ENCODE results near the gene EPC2. TPM values are rescaled to one million over a fixed set of nuclear protein-coding genes. Genes with fewer than 3 reads are reported as not detected.

EPC2 gene
- total RNA-seq, 1 experiment from 2014 or later, result 19.6 TPM

DNA sequence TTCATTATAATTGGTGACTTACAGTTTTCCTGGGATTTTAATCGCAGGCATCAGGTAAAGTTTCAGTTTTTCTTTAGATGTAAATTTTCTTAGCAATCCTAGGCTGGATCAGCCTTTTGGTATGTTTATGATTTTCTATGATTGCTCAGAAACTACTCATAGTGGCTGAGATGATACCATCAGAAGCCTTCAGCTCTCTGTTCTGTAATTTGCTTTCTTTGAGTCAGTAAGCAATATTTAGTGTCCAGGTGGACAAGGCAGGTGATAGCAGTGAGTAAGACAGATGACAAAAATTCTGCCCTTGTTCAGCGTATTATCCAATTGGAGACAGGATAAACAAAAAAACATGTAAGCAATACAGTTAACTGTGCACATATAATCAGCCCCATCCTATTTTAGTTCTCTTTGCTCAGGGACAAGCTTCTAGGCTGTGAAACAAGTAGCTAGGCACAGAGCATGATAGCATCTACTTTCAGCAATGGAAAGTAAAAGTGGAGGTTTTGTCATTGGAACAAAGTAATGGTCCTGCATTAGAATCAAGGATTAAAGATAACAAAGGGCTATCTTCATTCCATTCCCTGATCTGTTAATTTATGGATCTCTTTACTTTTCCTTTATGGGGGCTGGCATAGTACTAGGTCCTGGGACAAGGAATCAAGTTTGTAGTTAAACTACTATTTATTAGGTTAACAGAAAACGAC is 100.8 kb downstream of the EPC2 start:
- H4K20me1 ChIP-seq (ENCODE audit: insufficient read depth), result no peaks in the 10 kb centered on the region
- no peaks in the 10 kb centered on the region for H3K36me3 ChIP-seq (ENCODE audit: control insufficient read depth in 1 of 2, insufficient read depth in 2 of 2, low read length in 2 of 2)
- no peak overlapping the region for H3K4me2 ChIP-seq (ENCODE audit: low read length)
- ChIA-PET RAD21 (ENCODE audit: low non-redundant PET in 1 of 2, low total read pairs in 2 of 2, uncharacterized antibody in 2 of 2, unreplicated experiment in 2 of 2) (no interaction called here), POLR2A (no interaction called here), CTCF (no interaction called here)
- TF ChIP-seq TCF7L2 (IDR thresholded peaks at IDR 0.05; ENCODE audit: borderline replicate concordance, extremely low read depth, insufficient read depth, insufficient read length) (no peak), JUND (IDR thresholded peaks at IDR 0.05) (no peak), ZFX (IDR thresholded peaks at IDR 0.05) (no peak), CEBPB (IDR thresholded peaks at IDR 0.05; ENCODE audit: low read depth) (no peak), ZNF274 (IDR thresholded peaks at IDR 0.05; ENCODE audit: low read depth, low read length) (no peak), FOSL1 (IDR thresholded peaks at IDR 0.05; ENCODE audit: low read depth) (no peak), SP1 (IDR thresholded peaks at IDR 0.05; ENCODE audit: low read depth) (no peak), YY1 (IDR thresholded peaks at IDR 0.05; ENCODE audit: extremely low read depth, insufficient replicate concordance, low read depth, low read length) (no peak), CBX3 (IDR thresholded peaks at IDR 0.05; ENCODE audit: low read depth) (no peak), ELF1 (IDR thresholded peaks at IDR 0.05; ENCODE audit: borderline replicate concordance, low read depth) (no peak), MAX (IDR thresholded peaks at IDR 0.05) (no peak), EZH2phosphoT487 (IDR thresholded peaks at IDR 0.05; ENCODE audit: borderline replicate concordance) (no peak), EZH2 (IDR thresholded peaks at IDR 0.05) (no peak), REST (IDR thresholded peaks at IDR 0.05; ENCODE audit: low read depth) (no peak), SIN3A (IDR thresholded peaks at IDR 0.05; ENCODE audit: low read depth) (no peak), RAD21 (IDR thresholded peaks at IDR 0.05; ENCODE audit: low read depth) (no peak), SRF (IDR thresholded peaks at IDR 0.05; ENCODE audit: low read depth) (no peak)
- TF ChIP-seq, protein P1, sequence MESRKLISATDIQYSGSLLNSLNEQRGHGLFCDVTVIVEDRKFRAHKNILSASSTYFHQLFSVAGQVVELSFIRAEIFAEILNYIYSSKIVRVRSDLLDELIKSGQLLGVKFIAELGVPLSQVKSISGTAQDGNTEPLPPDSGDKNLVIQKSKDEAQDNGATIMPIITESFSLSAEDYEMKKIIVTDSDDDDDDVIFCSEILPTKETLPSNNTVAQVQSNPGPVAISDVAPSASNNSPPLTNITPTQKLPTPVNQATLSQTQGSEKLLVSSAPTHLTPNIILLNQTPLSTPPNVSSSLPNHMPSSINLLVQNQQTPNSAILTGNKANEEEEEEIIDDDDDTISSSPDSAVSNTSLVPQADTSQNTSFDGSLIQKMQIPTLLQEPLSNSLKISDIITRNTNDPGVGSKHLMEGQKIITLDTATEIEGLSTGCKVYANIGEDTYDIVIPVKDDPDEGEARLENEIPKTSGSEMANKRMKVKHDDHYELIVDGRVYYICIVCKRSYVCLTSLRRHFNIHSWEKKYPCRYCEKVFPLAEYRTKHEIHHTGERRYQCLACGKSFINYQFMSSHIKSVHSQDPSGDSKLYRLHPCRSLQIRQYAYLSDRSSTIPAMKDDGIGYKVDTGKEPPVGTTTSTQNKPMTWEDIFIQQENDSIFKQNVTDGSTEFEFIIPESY (IDR thresholded peaks at IDR 0.05; ENCODE audit: extremely low read depth, insufficient replicate concordance, low read length), result no peak
- TF ChIP-seq, protein P2, sequence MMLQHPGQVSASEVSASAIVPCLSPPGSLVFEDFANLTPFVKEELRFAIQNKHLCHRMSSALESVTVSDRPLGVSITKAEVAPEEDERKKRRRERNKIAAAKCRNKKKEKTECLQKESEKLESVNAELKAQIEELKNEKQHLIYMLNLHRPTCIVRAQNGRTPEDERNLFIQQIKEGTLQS (IDR thresholded peaks at IDR 0.05), result no peak
- TF ChIP-seq, protein P3, sequence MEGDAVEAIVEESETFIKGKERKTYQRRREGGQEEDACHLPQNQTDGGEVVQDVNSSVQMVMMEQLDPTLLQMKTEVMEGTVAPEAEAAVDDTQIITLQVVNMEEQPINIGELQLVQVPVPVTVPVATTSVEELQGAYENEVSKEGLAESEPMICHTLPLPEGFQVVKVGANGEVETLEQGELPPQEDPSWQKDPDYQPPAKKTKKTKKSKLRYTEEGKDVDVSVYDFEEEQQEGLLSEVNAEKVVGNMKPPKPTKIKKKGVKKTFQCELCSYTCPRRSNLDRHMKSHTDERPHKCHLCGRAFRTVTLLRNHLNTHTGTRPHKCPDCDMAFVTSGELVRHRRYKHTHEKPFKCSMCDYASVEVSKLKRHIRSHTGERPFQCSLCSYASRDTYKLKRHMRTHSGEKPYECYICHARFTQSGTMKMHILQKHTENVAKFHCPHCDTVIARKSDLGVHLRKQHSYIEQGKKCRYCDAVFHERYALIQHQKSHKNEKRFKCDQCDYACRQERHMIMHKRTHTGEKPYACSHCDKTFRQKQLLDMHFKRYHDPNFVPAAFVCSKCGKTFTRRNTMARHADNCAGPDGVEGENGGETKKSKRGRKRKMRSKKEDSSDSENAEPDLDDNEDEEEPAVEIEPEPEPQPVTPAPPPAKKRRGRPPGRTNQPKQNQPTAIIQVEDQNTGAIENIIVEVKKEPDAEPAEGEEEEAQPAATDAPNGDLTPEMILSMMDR (IDR thresholded peaks at IDR 0.05 in 2 of 3, conservative IDR thresholded peaks at IDR 0.05 in 1 of 3; ENCODE audit: borderline replicate concordance in 1 of 3, insufficient read depth in 1 of 3, low read depth in 2 of 3, low read length in 2 of 3), result no peak
- no peaks in the 10 kb centered on the region for H3K9me2 ChIP-seq (ENCODE audit: insufficient read depth)
- no peaks in the 10 kb centered on the region for H3K27me3 ChIP-seq (ENCODE audit: insufficient read depth, low read length)
- no peak overlapping the region for H2AFZ ChIP-seq (ENCODE audit: low read depth, low read length, poor library complexity, severe bottlenecking)
- intact Hi-C loops (cut with micrococcal nuclease), result no loop called here
- H3K79me2 ChIP-seq (ENCODE audit: insufficient read depth, low read length), result peaks cover 3% of the 10 kb centered on the region; the same call in 1 of the 2 replicates
- DNase-seq (ENCODE audit: low read depth, low spot score) (no peak), ATAC-seq (no peak)
- H3K4me3 ChIP-seq (replicated peaks in 1 of 2; ENCODE audit: low read depth in 1 of 2, low read length in 2 of 2), result no peak overlapping the region
- BruUV-seq (replicated peaks), result TSS peak; percentile 13
- H3K27ac ChIP-seq (ENCODE audit: low read depth, low read length), result no peak overlapping the region
- H3K9ac ChIP-seq (ENCODE audit: low read length), result no peak overlapping the region
- H3K4me1 ChIP-seq (ENCODE audit: control insufficient read depth in 1 of 2, insufficient read depth in 2 of 2, low read length in 2 of 2), result no peaks in the 10 kb centered on the region
- no peaks in the 10 kb centered on the region for H3K9me3 ChIP-seq (ENCODE audit: control insufficient read depth in 1 of 2, insufficient read depth in 1 of 2, low read depth in 1 of 2, low read length in 2 of 2)

Measured in HCT116 (cell line).